B cell (primary cell): ENCODE measurements around the gene CNR2.
"Not testable (repeated sequence)": the region's sequence is repeated elsewhere in the genome, so short reads cannot be mapped to it uniquely, and the experiment has no call there.

ENCODE experiments used
- CTCF ChIP-seq: fragments of 200-600 bp; IDR thresholded peaks from one replicate; pipeline ENCODE4 v1.8.0; 2022; ENCODE audit warnings: antibody characterized with exemption, mild to moderate bottlenecking
- EZH2 ChIP-seq: IDR thresholded peaks from 2 replicates; pipeline ENCODE4 v1.6.1; 2012; ENCODE audit warnings: borderline replicate concordance, low read depth, mild to moderate bottlenecking, moderate library complexity, low read length; ENCODE audit not compliant: insufficient read depth, poor library complexity, severe bottlenecking

GRCh38 chr1:23851406-23851805, 61.8 kb downstream of the CNR2 start:
- not testable (repeated sequence) for TF ChIP-seq CTCF, EZH2
